ENCODE data around the gene SCN1A.

DNA sequence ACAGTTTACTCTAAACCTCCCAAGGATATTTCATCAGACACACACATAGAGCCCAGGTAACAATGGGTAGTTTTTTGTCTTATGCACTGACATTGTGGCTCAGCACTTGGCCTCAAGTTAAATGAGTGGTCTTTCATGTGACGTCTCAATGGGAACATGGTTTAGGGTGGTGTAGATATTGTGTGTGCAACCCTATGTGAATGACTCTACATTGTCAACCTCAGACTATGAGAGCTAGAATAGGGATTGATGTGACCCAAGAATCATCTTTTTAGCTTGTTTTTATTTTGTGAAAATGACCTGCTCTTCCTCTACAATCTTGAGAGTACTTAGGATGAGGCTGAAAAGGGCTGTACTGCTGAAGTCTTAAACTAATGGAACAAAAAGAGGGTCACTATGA lies 86.2 kb downstream of the SCN1A start:
- no peak for TF ChIP-seq SUZ12 (IDR thresholded peaks at IDR 0.05; ENCODE audit: extremely low read depth, insufficient read depth, insufficient read length)
- no peak for TF ChIP-seq ZNF274 (IDR thresholded peaks at IDR 0.05; ENCODE audit: low read depth, low read length)

Measured in NT2/D1 (cell line).